GM23338 (cell line): ENCODE results near the gene BMPR1B. TPM values are rescaled to one million over a fixed set of nuclear protein-coding genes. Genes with fewer than 3 reads are reported as not detected.

Experiments used
- ATAC-seq: fragments of 200-7000 bp; cut with Tn5 transposase; 3 replicates; pipeline ENCODE4 v1.9.1; 2020
- DNase-seq: peaks from one replicate; pipeline ENCODE4 v3.0.0-alpha.2; 2015; ENCODE audit warnings: low spot score
- H2AFZ ChIP-seq: fragments of 200-600 bp; sonication (generic); 2 replicates; pipeline ENCODE4 v1.8.0; 2016; ENCODE audit warnings: antibody characterized with exemption, mild to moderate bottlenecking, moderate library complexity
- H3F3A ChIP-seq: fragments of 200-600 bp; sonication (generic); replicated peaks from 2 replicates; pipeline ENCODE4 v1.8.0; 2017; ENCODE audit warnings: antibody characterized with exemption, mixed run types, low read depth
- H3K27ac ChIP-seq: fragments of 200-600 bp; sonication (generic); 2 replicates; pipeline ENCODE4 v1.6.1; 2016; ENCODE audit warnings: low read depth
- H3K27me3 ChIP-seq: fragments of 200-600 bp; sonication (generic); 2 replicates; pipeline ENCODE4 v1.8.0; 2016; ENCODE audit warnings: mild to moderate bottlenecking, mixed run types, moderate library complexity; ENCODE audit not compliant: insufficient read depth
- H3K36me3 ChIP-seq: fragments of 200-600 bp; sonication (generic); 2 replicates; pipeline ENCODE4 v1.8.0; 2016; ENCODE audit warnings: mild to moderate bottlenecking; ENCODE audit not compliant: insufficient read depth
- H3K4me1 ChIP-seq: fragments of 200-600 bp; sonication (generic); 2 replicates; pipeline ENCODE4 v1.8.0; 2016; ENCODE audit warnings: mild to moderate bottlenecking, moderate library complexity; ENCODE audit not compliant: insufficient read depth
- H3K4me2 ChIP-seq: fragments of 200-600 bp; sonication (generic); 2 replicates; pipeline ENCODE4 v1.7.1; 2017; ENCODE audit warnings: mixed run types
- H3K4me3 ChIP-seq: fragments of 200-600 bp; sonication (generic); 2 replicates; pipeline ENCODE4 v1.6.1; 2016; ENCODE audit warnings: mixed run types
- H3K79me2 ChIP-seq: fragments of 200-600 bp; sonication (generic); replicated peaks from 2 replicates; pipeline ENCODE4 v1.8.0; 2017; ENCODE audit warnings: mild to moderate bottlenecking; ENCODE audit not compliant: insufficient read depth
- H3K9me2 ChIP-seq: fragments of 200-600 bp; sonication (generic); 2 replicates; pipeline ENCODE4 v1.8.0; 2017; ENCODE audit not compliant: insufficient read depth
- H4K20me1 ChIP-seq: fragments of 200-600 bp; sonication (generic); replicated peaks from 2 replicates; pipeline ENCODE4 v1.8.0; 2017; ENCODE audit warnings: mild to moderate bottlenecking; ENCODE audit not compliant: insufficient read depth
- H3K27ac Mint-ChIP-seq: 2 replicates; pipeline ENCODE4 v1.8.0; 2020; ENCODE audit warnings: inconsistent platforms, mild to moderate bottlenecking, moderate library complexity, mixed read lengths
- H3K27me3 Mint-ChIP-seq: 3 replicates; pipeline ENCODE4 v1.8.0; 2022; ENCODE audit warnings: low read depth, mild to moderate bottlenecking, moderate library complexity, mixed read lengths, inconsistent platforms; ENCODE audit not compliant: insufficient read depth, poor library complexity
- H3K36me3 Mint-ChIP-seq: 3 replicates; pipeline ENCODE4 v1.8.0; 2021; ENCODE audit warnings: low read depth, mild to moderate bottlenecking, inconsistent platforms, moderate library complexity, mixed read lengths
- H3K4me1 Mint-ChIP-seq: 3 replicates; pipeline ENCODE4 v1.8.0; 2020; ENCODE audit warnings: mild to moderate bottlenecking, inconsistent platforms, mixed read lengths
- H3K4me3 Mint-ChIP-seq: 3 replicates; pipeline ENCODE4 v1.8.0; 2021; ENCODE audit warnings: moderate library complexity, mild to moderate bottlenecking, inconsistent platforms, mixed read lengths
- H3K9me3 Mint-ChIP-seq: 3 replicates; pipeline ENCODE4 v1.8.0; 2020; ENCODE audit warnings: moderate library complexity, mild to moderate bottlenecking, inconsistent platforms, mixed read lengths
- CTCF ChIP-seq, 2 experiments: fragments of 200-600 bp in 1 of 2; sonication (generic) in 1 of 2; conservative IDR thresholded peaks; 2 replicates each; pipeline versions ENCODE4 v1.5.1 to v1.6.1; 2016 to 2017; ENCODE audit warnings: antibody characterized with exemption in 2 of 2, low read depth in 2 of 2, mild to moderate bottlenecking in 2 of 2, moderate library complexity in 1 of 2
- EZH2phosphoT487 ChIP-seq: fragments of 200-600 bp; sonication (generic); IDR thresholded peaks from one replicate; pipeline ENCODE4 v1.8.1; 2018; ENCODE audit warnings: antibody characterized with exemption; ENCODE audit not compliant: unreplicated experiment
- JUNB ChIP-seq: IDR thresholded peaks from one replicate; pipeline ENCODE4 v1.6.1; 2016; ENCODE audit warnings: antibody characterized with exemption; ENCODE audit not compliant: unreplicated experiment
- NANOG ChIP-seq: IDR thresholded peaks from 2 replicates; pipeline ENCODE4 v1.6.1; 2016; ENCODE audit warnings: antibody characterized with exemption, borderline replicate concordance
- POLR2AphosphoS5 ChIP-seq: IDR thresholded peaks from 2 replicates; pipeline ENCODE4 v1.6.1; 2016; ENCODE audit warnings: antibody characterized with exemption, low read depth
- REST ChIP-seq: IDR thresholded peaks from one replicate; pipeline ENCODE4 v1.6.1; 2018; ENCODE audit warnings: antibody characterized with exemption; ENCODE audit not compliant: unreplicated experiment
- STAT1 ChIP-seq: IDR thresholded peaks from one replicate; pipeline ENCODE4 v1.6.1; 2016; ENCODE audit warnings: antibody characterized with exemption; ENCODE audit not compliant: unreplicated experiment
- ZNF114 ChIP-seq: fragments of 250-450 bp; sonication (Bioruptor Pico); IDR thresholded peaks from 2 replicates; pipeline ENCODE4 v1.5.0; 2020; ENCODE audit warnings: mild to moderate bottlenecking, moderate library complexity
- ZNF331 ChIP-seq: fragments of 250-450 bp; sonication (Bioruptor Pico); IDR thresholded peaks from 2 replicates; pipeline ENCODE4 v1.5.0; 2020; ENCODE audit warnings: low read depth, mild to moderate bottlenecking, moderate library complexity
- ZNF462 ChIP-seq: fragments of 250-450 bp; sonication (Bioruptor Pico); IDR thresholded peaks from 2 replicates; pipeline ENCODE4 v1.5.0; 2020; ENCODE audit warnings: mild to moderate bottlenecking, moderate library complexity
- polyA plus RNA-seq: library from polyadenylated mRNA; unstranded; fragments of >200 nt; fragmentation: Nextera tagmentation; extraction: Ambion mirVana; gene quantifications from 2 replicates; pipeline ENCODE4 v1.2.1, GENCODE V29; 2016
- total RNA-seq: library from RNA; depleted of rRNA; stranded (reverse); fragments of >200 nt; shearing (Covaris generic); gene quantifications from 2 replicates; pipeline ENCODE4 v1.2.3, GENCODE V29; 2014

The BMPR1B gene
- total and polyA plus RNA-seq, 2 experiments from 2014 or later = 0.48 to 1.0 TPM

- no peak overlapping the region for H3K4me3 Mint-ChIP-seq
These were observed 385.2 kb downstream of the BMPR1B start for GRCh38 chr4:95142932-95143331.

More at GRCh38 chr4:95142932-95143331, 385.2 kb downstream of the BMPR1B start:
- Mint-ChIP-seq H3K27ac (no peak overlapping the region), H3K36me3 (peaks cover 28% of the 10 kb centered on the region), H3K27me3 (peaks cover 6% of the 10 kb centered on the region), H3K4me1 (peaks cover 6% of the 10 kb centered on the region), H3K9me3 (peaks cover 33% of the 10 kb centered on the region)
- Histone ChIP-seq H3K9me2 (no peaks in the 10 kb centered on the region), H3F3A (no peaks in the 10 kb centered on the region), H3K4me2 (no peak overlapping the region), H2AFZ (no peak overlapping the region), H3K4me1 (no peaks in the 10 kb centered on the region; the same call in 1 of the 2 replicates), H3K27me3 (no peaks in the 10 kb centered on the region), H3K27ac (no peak overlapping the region), H3K79me2 (no peaks in the 10 kb centered on the region), H4K20me1 (no peaks in the 10 kb centered on the region), H3K36me3 (0 out of 2 replicates have a peak, but pooled peaks cover 7% of the 10 kb centered on the region), H3K4me3 (no peak overlapping the region)
- TF ChIP-seq REST (no peak), STAT1 (no peak), ZNF114 (CRISPR knock-in tag) (no peak), ZNF462 (CRISPR knock-in tag) (no peak), NANOG (no peak), JUNB (no peak), EZH2phosphoT487 (no peak), ZNF331 (CRISPR knock-in tag) (no peak), POLR2AphosphoS5 (no peak), CTCF (conservative IDR thresholded peaks at IDR 0.05; ENCODE audit: low read depth in 2 of 2) (no peak)
- DNase-seq = peak; percentile 24
- ATAC-seq = peak; percentile 68
